Progenitor cell of endocrine pancreas (in vitro differentiated cells): ENCODE measurements around the gene VCAN. TPM values are rescaled to one million over a fixed set of nuclear protein-coding genes. Genes with fewer than 3 reads are reported as not detected.

Experiments
- DNase-seq: peaks from one replicate; pipeline ENCODE4 v3.0.0; 2021; ENCODE audit warnings: low spot score; ENCODE audit not compliant: unreplicated experiment
- H3K27ac Mint-ChIP-seq: 2 replicates; pipeline ENCODE4 v1.8.0; 2021; ENCODE audit warnings: mild to moderate bottlenecking, moderate library complexity, mixed read lengths
- H3K27me3 Mint-ChIP-seq: 2 replicates; pipeline ENCODE4 v1.8.0; 2021; ENCODE audit warnings: mixed read lengths
- H3K36me3 Mint-ChIP-seq: 2 replicates; pipeline ENCODE4 v1.8.0; 2022; ENCODE audit warnings: mixed read lengths; ENCODE audit not compliant: insufficient read depth
- H3K4me1 Mint-ChIP-seq: 2 replicates; pipeline ENCODE4 v1.8.0; 2021; ENCODE audit warnings: low read depth, mixed read lengths
- H3K4me3 Mint-ChIP-seq: 2 replicates; pipeline ENCODE4 v1.8.0; 2021; ENCODE audit warnings: low read depth, mild to moderate bottlenecking, moderate library complexity, mixed read lengths
- H3K9me3 Mint-ChIP-seq: 2 replicates; pipeline ENCODE4 v1.8.0; 2021; ENCODE audit warnings: low read depth, mixed read lengths
- CTCF ChIP-seq: fragments of 200-600 bp; sonication (generic); IDR thresholded peaks from one replicate; pipeline ENCODE4 v1.5.0; 2021; ENCODE audit warnings: antibody characterized with exemption, mild to moderate bottlenecking; ENCODE audit not compliant: unreplicated experiment
- total RNA-seq: library from RNA; stranded (reverse); gene quantifications from 2 replicates; pipeline ENCODE4 v1.2.1, GENCODE V29; 2021

Gene VCAN
- total RNA-seq, 1 donor from 2014 or later, result 673 TPM

GRCh38 chr5:83494087-83494620 lies 22.6 kb downstream of the VCAN start:
- no peak for DNase-seq
- H3K4me3 Mint-ChIP-seq, result no peak overlapping the region
- no peaks in the 10 kb centered on the region for H3K27me3 Mint-ChIP-seq
- H3K36me3 Mint-ChIP-seq, result peaks cover 59% of the 10 kb centered on the region
- peak overlapping the region; percentile 15 for H3K27ac Mint-ChIP-seq
- H3K4me1 Mint-ChIP-seq, result peaks cover 5% of the 10 kb centered on the region
- TF ChIP-seq CTCF, result no peak
- H3K9me3 Mint-ChIP-seq, result no peaks in the 10 kb centered on the region

GRCh38 chr5:83494666-83495065 lies 23.1 kb downstream of the VCAN start:
- Mint-ChIP-seq H3K9me3 (peaks cover 3% of the 10 kb centered on the region), H3K36me3 (peaks cover 61% of the 10 kb centered on the region), H3K4me3 (no peak overlapping the region), H3K27me3 (no peaks in the 10 kb centered on the region), H3K27ac (peak overlapping the region; percentile 15), H3K4me1 (peaks cover 5% of the 10 kb centered on the region)
- no peak for DNase-seq
- TF ChIP-seq CTCF, result no peak

- no peak overlapping the region for H3K4me3 Mint-ChIP-seq
- DNase-seq, result no peak
- H3K9me3 Mint-ChIP-seq, result peaks cover 7% of the 10 kb centered on the region
- no peak for TF ChIP-seq CTCF
- H3K27ac Mint-ChIP-seq, result peak overlapping the region; percentile 33
- peaks cover 3% of the 10 kb centered on the region for H3K4me1 Mint-ChIP-seq
- no peaks in the 10 kb centered on the region for H3K27me3 Mint-ChIP-seq
- H3K36me3 Mint-ChIP-seq, result peaks cover 65% of the 10 kb centered on the region
These were observed 25.1 kb downstream of the VCAN start for GRCh38 chr5:83496626-83497025.

- Mint-ChIP-seq H3K9me3 (peaks cover 7% of the 10 kb centered on the region), H3K27ac (no peak overlapping the region), H3K36me3 (peaks cover 64% of the 10 kb centered on the region), H3K4me3 (no peak overlapping the region), H3K4me1 (peaks cover 3% of the 10 kb centered on the region), H3K27me3 (no peaks in the 10 kb centered on the region)
- TF ChIP-seq CTCF, result no peak
- no peak for DNase-seq
These were observed 27.0 kb downstream of the VCAN start for GRCh38 chr5:83498585-83498984.

GRCh38 chr5:83503662-83504061 lies 32.1 kb downstream of the VCAN start:
- no peak for DNase-seq
- no peak for TF ChIP-seq CTCF
- peaks cover 69% of the 10 kb centered on the region for H3K36me3 Mint-ChIP-seq
- H3K4me3 Mint-ChIP-seq, result no peak overlapping the region
- no peak overlapping the region for H3K27ac Mint-ChIP-seq
- peaks cover 2% of the 10 kb centered on the region for H3K4me1 Mint-ChIP-seq
- H3K9me3 Mint-ChIP-seq, result peaks cover 18% of the 10 kb centered on the region
- no peaks in the 10 kb centered on the region for H3K27me3 Mint-ChIP-seq
